GM10847 (cell line): ENCODE results near the gene RGL2.

ENCODE experiments used
- POLR2A ChIP-seq: IDR thresholded peaks from 2 replicates; pipeline ENCODE4 v1.6.1; 2011; ENCODE audit not compliant: insufficient read length; ENCODE audit errors: extremely low read depth

The RGL2 gene

GRCh38 chr6:33318426-33319073 is 19.8 kb upstream of the RGL2 start:
- no peak for TF ChIP-seq POLR2A

- peak; percentile 27 for TF ChIP-seq POLR2A
Observed at GRCh38 chr6:33317669-33318425, 19.1 kb upstream of the RGL2 start, which contains the start of gene ZBTB22. TSS of gene ZBTB22 (minus strand) at chr6:33317744. CDS start at chr6:33316916, 828 bp downstream.

DNA sequence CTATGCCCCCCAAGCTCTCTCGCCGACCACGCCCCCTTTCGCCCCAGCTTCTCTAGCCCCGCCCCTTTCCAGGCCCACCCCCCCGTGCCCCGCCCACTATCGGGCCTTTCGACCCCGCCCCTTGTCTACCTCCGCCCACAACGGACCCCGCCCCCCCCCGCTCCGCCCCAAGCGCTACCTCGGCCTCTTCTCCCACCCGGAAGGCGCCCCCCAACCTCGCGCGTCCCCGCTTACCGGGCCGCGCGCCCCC is 18.6 kb upstream of the RGL2 start:
- no peak for TF ChIP-seq POLR2A

DNA sequence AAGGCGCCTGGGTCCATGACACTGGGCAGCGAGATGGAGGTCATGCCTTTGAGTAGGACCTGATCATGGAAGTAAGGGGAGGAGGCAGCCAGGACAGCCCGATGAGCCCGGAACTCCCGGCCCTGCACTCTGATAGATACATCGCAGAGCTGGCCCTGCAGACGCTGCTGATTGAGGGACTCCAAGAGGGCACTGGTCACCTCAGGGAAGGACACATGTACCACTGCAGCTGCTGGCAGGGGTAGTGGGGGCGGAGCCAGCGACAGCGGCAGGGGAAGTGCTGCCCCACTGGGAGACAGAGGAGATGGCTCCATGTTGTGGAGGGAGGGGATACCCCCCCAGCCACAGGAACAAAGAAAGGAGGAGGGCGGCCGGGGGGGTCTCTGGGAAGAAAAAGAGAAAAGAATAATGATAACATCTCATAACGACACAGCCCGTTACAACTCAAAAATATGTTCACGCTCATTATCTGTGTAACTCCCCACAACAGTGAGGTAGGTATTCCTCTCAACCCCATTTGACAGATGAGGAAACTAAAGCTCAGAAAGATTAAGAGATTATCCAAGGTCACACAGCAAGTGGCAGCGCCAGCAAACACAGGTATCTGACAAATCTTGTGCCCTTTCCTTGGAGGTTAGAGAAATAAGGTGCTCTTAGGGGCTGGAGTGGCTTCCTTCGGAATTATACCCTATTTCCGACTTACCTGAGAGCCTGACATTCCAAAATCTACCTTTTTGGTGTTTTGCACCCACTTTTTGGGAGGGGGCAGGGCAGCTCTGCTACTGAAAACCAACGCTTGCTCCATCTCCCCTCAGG is 18.1 kb upstream of the RGL2 start:
- TF ChIP-seq POLR2A = no peak

DNA sequence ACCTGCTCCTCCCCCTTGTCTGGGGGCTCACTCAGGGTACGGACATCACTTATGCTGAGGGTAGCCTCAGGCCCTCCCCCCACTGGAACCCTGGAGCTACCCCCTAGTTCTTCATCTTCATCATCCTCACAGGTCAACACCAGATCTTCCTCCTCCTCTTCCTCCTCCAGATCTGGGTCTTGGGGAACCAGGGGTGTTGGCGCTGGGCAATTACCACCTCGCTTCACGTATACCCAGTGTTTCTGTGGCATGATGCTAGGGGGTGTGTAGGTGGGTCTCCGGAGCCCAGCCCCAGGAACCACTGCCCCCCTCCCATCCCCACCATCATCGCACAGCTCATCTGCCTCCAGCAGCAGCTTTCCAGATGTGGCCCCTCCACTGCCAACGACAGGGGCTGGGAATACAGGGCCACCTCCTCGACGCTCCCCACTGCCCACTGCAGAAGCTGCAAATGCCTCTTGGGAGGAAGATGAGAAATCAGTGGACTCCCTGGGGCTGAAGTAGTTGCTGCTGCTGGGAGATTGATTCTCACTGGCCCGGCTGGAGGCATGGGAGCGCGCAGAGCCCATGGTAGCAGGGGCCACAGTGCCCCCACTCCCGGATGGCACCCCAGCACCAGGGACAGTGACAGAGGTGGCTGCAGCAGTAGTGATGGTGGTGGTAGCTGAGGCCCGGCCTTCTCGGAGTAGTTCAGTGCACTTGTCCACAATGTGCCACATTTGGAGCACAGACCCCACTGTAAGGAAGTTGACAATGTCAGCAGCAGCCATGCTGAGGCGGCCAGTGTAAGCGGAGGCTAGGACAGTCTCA is 17.3 kb upstream of the RGL2 start:
- TF ChIP-seq POLR2A = no peak

DNA sequence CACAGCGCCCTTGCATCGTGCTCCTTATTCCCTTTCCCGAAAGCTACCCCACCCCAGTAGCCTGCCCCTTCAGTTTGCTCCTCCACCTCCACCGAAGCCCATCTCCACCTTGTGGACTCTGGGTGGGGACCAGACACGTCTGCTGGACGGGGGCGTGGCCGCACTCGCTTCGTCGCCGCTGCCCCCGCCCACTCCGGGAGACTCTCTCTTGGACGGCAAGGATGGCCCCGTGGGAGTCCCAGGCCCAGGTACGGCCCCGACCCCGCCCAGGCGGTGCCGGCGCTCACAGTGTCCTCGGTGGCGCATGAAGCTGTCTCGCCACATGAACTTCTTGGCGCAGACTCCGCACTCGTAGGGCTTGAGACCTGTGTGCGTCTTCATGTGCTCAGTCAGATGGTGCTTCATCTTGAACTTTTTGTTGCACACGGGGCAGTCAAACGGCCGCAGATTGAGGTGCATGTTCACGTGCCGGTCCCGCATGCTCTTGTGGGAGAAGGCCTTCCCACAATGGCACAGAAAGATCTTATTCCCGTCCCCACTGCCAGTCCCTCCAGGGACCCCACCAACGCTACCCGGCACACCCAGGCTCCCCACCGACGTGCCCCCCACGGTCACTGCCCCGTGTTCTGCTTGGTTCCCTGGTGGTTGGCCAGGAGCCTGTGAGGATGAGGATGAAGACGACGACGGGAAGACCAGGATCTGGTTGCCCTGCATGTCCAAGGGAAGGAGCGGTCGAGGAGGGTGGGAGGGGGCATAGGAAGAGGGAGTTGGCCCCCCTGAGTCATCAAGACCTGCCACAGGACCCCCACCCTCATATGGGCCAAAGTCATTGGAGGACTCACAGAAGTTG is 16.4 kb upstream of the RGL2 start:
- TF ChIP-seq POLR2A = no peak

DNA sequence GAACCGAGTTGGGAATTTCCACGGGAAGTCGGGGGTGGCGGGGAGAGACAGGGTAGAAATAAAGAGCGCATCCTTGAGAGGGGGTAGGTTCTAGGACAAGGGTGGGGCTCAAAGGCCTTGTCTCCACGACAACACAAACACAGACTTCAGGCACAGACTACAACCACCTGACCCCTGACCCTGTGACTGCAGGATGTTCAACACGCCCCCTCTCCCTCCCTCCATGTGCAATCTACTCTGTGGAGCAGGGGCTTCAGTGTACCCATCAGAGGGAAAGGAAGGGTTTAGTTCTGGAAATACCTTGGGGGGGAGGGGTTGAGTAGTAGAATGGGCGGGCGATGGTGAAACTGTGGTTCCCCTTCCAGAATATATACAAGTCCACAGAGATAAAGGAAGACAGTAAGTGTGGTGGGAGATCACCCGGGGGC is 15.8 kb upstream of the RGL2 start:
- no peak for TF ChIP-seq POLR2A

GRCh38 chr6:33313709-33314514 is 15.2 kb upstream of the RGL2 start, which contains the start of gene TAPBP:
TSS of gene TAPBP (minus strand) at chr6:33314078. CDS start at chr6:33314041, 37 bp downstream.
- peak; percentile 73 for TF ChIP-seq POLR2A

GRCh38 chr6:33313105-33313708 is 14.5 kb upstream of the RGL2 start:
- no peak for TF ChIP-seq POLR2A

- TF ChIP-seq POLR2A = no peak
Observed at GRCh38 chr6:33312361-33313104, 13.8 kb upstream of the RGL2 start.

DNA sequence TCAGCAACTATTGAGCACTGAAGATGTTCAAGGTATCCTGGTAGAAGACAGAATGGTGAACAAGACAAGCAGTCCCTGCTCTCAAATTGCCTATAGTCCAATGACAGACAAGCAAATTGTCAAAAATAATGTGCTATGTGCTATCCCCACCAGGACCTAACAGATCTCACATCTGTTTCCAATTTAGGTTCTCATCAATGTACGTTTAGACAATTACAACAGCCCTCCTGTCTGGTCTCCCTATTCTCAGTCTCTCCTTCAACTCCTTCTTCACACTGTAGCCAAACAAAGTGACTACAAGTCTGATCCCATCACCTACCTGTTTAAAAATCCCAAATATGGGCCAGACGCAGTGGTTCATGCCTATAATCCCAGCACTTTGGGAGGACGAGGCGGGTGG is 7.6 kb upstream of the RGL2 start:
- TF ChIP-seq POLR2A = no peak

DNA sequence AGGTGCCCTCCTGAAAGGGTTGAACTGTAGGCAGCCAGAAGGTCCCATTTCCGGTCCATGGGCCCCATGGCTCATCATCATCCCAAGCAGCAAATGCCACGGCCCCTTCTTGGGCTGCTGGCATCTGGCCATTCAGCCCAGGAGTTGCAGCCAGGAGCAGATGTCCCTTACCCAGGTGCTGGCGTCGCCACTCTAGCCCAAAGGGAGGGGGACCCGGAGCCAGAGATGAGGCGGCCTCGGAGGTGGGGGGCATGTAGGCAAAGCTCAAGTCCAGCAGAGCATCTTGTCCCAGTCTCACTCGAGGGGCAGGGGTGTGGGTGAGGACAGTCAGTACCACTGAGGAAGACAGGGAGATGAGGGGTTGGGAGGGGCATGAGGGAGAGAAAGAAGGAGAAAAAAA is 6.3 kb upstream of the RGL2 start:
- TF ChIP-seq POLR2A = no peak
